H1 (cell line): Measurements from ENCODE around the gene CLDND1. TPM values are rescaled to one million over a fixed set of nuclear protein-coding genes. Genes with fewer than 3 reads are reported as not detected.

Experiments
- CTCF ChIA-PET: fragments of 300-600 bp; sonication (Branson Sonifier 250); formaldehyde crosslinking; loops from one replicate; lab custom pipeline; 2021; ENCODE audit not compliant: partially characterized antibody; lab: Charles Lee
- POLR2A ChIA-PET: fragments of 300-600 bp; sonication (Branson Sonifier 250); formaldehyde crosslinking; loops from one replicate; lab custom pipeline; 2021; ENCODE audit warnings: inconsistent platforms; ENCODE audit not compliant: partially characterized antibody; lab: Charles Lee
- DNase-seq, 2 experiments: peaks; one replicate each; pipeline versions ENCODE4 v3.0.0 to v3.0.0-alpha.2; 2010 to 2022; ENCODE audit warnings: low spot score in 2 of 2, low read depth in 1 of 2, mixed read lengths in 1 of 2
- FAIRE-seq: peaks from 2 replicates; lab custom pipeline; 2011; peaks lifted over from hg19 to GRCh38; lab: Jason Lieb, UNC
- H2AFZ ChIP-seq: 2 replicates; pipeline ENCODE4 v1.8.1; 2012; ENCODE audit warnings: low read length, inconsistent platforms
- H2AK5ac ChIP-seq: 2 replicates; pipeline ENCODE4 v1.6.1; 2013; ENCODE audit warnings: low read depth, low read length
- H2BK120ac ChIP-seq: replicated peaks from 2 replicates; pipeline ENCODE3; 2013; ENCODE audit warnings: low read depth, low read length, inconsistent platforms
- H2BK12ac ChIP-seq: 2 replicates; pipeline ENCODE4 v1.6.1; 2013; ENCODE audit warnings: low read depth, low read length
- H2BK15ac ChIP-seq: 2 replicates; pipeline ENCODE4 v1.6.1; 2013; ENCODE audit warnings: low read length
- H2BK20ac ChIP-seq: 2 replicates; pipeline ENCODE4 v1.6.1; 2013; ENCODE audit warnings: low read length
- H2BK5ac ChIP-seq: 2 replicates; pipeline ENCODE4 v1.6.1; 2013; ENCODE audit warnings: low read depth, low read length
- H3K14ac ChIP-seq: 2 replicates; pipeline ENCODE4 v1.6.1; 2013; ENCODE audit warnings: inconsistent platforms; ENCODE audit not compliant: insufficient read length
- H3K18ac ChIP-seq: 2 replicates; pipeline ENCODE4 v1.6.1; 2013; ENCODE audit warnings: low read length; ENCODE audit errors: extremely low read depth
- H3K23ac ChIP-seq: 2 replicates; pipeline ENCODE4 v1.6.1; 2013; ENCODE audit warnings: inconsistent platforms; ENCODE audit not compliant: insufficient read length
- H3K23me2 ChIP-seq: 2 replicates; pipeline ENCODE4 v1.6.1; 2013; ENCODE audit warnings: low read depth, low read length
- H3K27ac ChIP-seq: 2 replicates; pipeline ENCODE4 v1.6.1; 2011; ENCODE audit warnings: low read depth, low read length, inconsistent platforms
- H3K27me3 ChIP-seq, 4 experiments: replicated peaks in 1 of 4; 1 replicate in 1 of 4; 2 replicates in 3 of 4; pipeline versions ENCODE4 v1.6.1 to v1.8.1; 2011 to 2013; ENCODE audit warnings: low read length in 3 of 4, mild to moderate bottlenecking in 3 of 4, inconsistent platforms in 2 of 4, mixed read lengths in 2 of 4, moderate library complexity in 1 of 4; ENCODE audit not compliant: control insufficient read depth in 3 of 4, insufficient read depth in 3 of 4; ENCODE audit errors: extremely low read depth in 1 of 4
- H3K36me3 ChIP-seq, 4 experiments: 2 replicates each; pipeline versions ENCODE4 v1.6.1 to v1.8.1; 2011 to 2013; ENCODE audit warnings: mild to moderate bottlenecking in 4 of 4, low read length in 3 of 4, moderate library complexity in 2 of 4, control low read depth in 1 of 4, inconsistent platforms in 1 of 4; ENCODE audit not compliant: insufficient read depth in 4 of 4, control insufficient read depth in 2 of 4
- H3K4ac ChIP-seq: replicated peaks from 2 replicates; pipeline ENCODE3; 2013; ENCODE audit warnings: low read length, low read depth, mixed read lengths, inconsistent platforms; ENCODE audit not compliant: insufficient read length
- H3K4me1 ChIP-seq, 4 experiments: replicated peaks in 1 of 4; 1 replicate in 1 of 4; 2 replicates in 3 of 4; pipeline versions ENCODE4 v1.6.1 to v1.8.1; 2011 to 2013; ENCODE audit warnings: low read length in 3 of 4, inconsistent platforms in 2 of 4, mixed read lengths in 1 of 4; ENCODE audit not compliant: insufficient read depth in 4 of 4, control insufficient read depth in 3 of 4
- H3K4me2 ChIP-seq, 2 experiments: 2 replicates each; pipeline versions ENCODE4 v1.6.1 to v1.8.1; 2011 to 2013; ENCODE audit warnings: low read depth in 2 of 2, low read length in 2 of 2, control low read depth in 1 of 2, inconsistent platforms in 1 of 2, mild to moderate bottlenecking in 1 of 2; ENCODE audit not compliant: insufficient read depth in 1 of 2
- H3K4me3 ChIP-seq, 4 experiments: fragments of 200-600, 300-600 bp in 1 of 4; sonication (generic), shearing (Covaris generic), sonication (Bioruptor Twin) in 1 of 4; 2 replicates each; pipeline versions ENCODE4 v1.5.1 to v1.8.1; 2011 to 2016; ENCODE audit warnings: low read length in 4 of 4, low read depth in 3 of 4, control low read depth in 2 of 4, inconsistent platforms in 2 of 4, mild to moderate bottlenecking in 2 of 4, mixed read lengths in 1 of 4, moderate library complexity in 1 of 4; ENCODE audit not compliant: insufficient read depth in 2 of 4; ENCODE audit errors: extremely low read depth in 1 of 4
- H3K56ac ChIP-seq: replicated peaks from 2 replicates; pipeline ENCODE3; 2013; ENCODE audit warnings: low read depth, mild to moderate bottlenecking, mixed read lengths, low read length, inconsistent platforms; ENCODE audit not compliant: insufficient read length
- H3K79me1 ChIP-seq: 2 replicates; pipeline ENCODE4 v1.6.1; 2013; ENCODE audit warnings: low read depth, low read length, control low read depth
- H3K79me2 ChIP-seq, 2 experiments: 2 replicates each; pipeline versions ENCODE4 v1.6.1 to v1.8.1; 2012 to 2013; ENCODE audit warnings: low read length in 2 of 2, mild to moderate bottlenecking in 2 of 2, inconsistent platforms in 1 of 2; ENCODE audit not compliant: insufficient read depth in 2 of 2, control insufficient read depth in 1 of 2
- H3K9ac ChIP-seq, 4 experiments: replicated peaks in 1 of 4; 1 replicate in 1 of 4; 2 replicates in 3 of 4; pipeline versions ENCODE4 v1.6.1 to v1.8.1; 2011 to 2013; ENCODE audit warnings: low read depth in 3 of 4, low read length in 3 of 4, control low read depth in 2 of 4, mild to moderate bottlenecking in 2 of 4, moderate library complexity in 2 of 4, inconsistent platforms in 1 of 4; ENCODE audit errors: extremely low read depth in 1 of 4
- H3K9me3 ChIP-seq, 2 experiments: 2 replicates each; pipeline versions ENCODE4 v1.6.1 to v1.8.1; 2012 to 2013; ENCODE audit warnings: mild to moderate bottlenecking in 2 of 2, moderate library complexity in 2 of 2, control low read depth in 1 of 2, inconsistent platforms in 1 of 2, low read depth in 1 of 2, low read length in 1 of 2, mixed read lengths in 1 of 2; ENCODE audit not compliant: insufficient read depth in 2 of 2
- H4K20me1 ChIP-seq, 2 experiments: replicated peaks in 1 of 2; 2 replicates each; pipeline versions ENCODE3 to v1.8.1; 2011 to 2013; ENCODE audit warnings: inconsistent platforms in 2 of 2, low read length in 2 of 2, mild to moderate bottlenecking in 1 of 2; ENCODE audit not compliant: insufficient read depth in 2 of 2, control insufficient read depth in 1 of 2
- H4K5ac ChIP-seq: 2 replicates; pipeline ENCODE4 v1.6.1; 2013; ENCODE audit warnings: low read length, low read depth, mixed read lengths, inconsistent platforms; ENCODE audit not compliant: insufficient read length
- H4K8ac ChIP-seq: 2 replicates; pipeline ENCODE4 v1.8.0; 2013; ENCODE audit warnings: mild to moderate bottlenecking, moderate library complexity, low read length, inconsistent platforms; ENCODE audit not compliant: insufficient read depth; ENCODE audit errors: extremely low read depth
- H4K91ac ChIP-seq: replicated peaks from 2 replicates; pipeline ENCODE3; 2013; ENCODE audit warnings: low read length, mixed read lengths, inconsistent platforms; ENCODE audit not compliant: insufficient read length
- CEBPB ChIP-seq: IDR thresholded peaks from 2 replicates; pipeline ENCODE4 v1.6.1; 2012; ENCODE audit warnings: low read depth, low read length
- EGR1 ChIP-seq: IDR thresholded peaks from 2 replicates; pipeline ENCODE4 v1.6.1; 2011; ENCODE audit warnings: low read depth, low read length, borderline replicate concordance
- GTF2F1 ChIP-seq: IDR thresholded peaks from 2 replicates; pipeline ENCODE4 v1.6.1; 2012; ENCODE audit warnings: low read depth, low read length, improper control_type of control experiment, borderline replicate concordance
- NANOG ChIP-seq: IDR thresholded peaks from 2 replicates; pipeline ENCODE4 v1.6.1; 2011; ENCODE audit warnings: low read length, low read depth, mild to moderate bottlenecking, inconsistent platforms; ENCODE audit not compliant: insufficient read depth, poor library complexity, severe bottlenecking
- NRF1 ChIP-seq: IDR thresholded peaks from 2 replicates; pipeline ENCODE4 v1.6.1; 2011; ENCODE audit warnings: mild to moderate bottlenecking, low read depth, low read length, improper control_type of control experiment
- PHF8 ChIP-seq: fragments of 200-600 bp; sonication (generic); conservative IDR thresholded peaks from 2 replicates; pipeline ENCODE4 v1.7.1; 2012; ENCODE audit warnings: low read depth, mild to moderate bottlenecking, inconsistent platforms, low read length, moderate library complexity
- POU5F1 ChIP-seq: IDR thresholded peaks from 2 replicates; pipeline ENCODE4 v1.6.1; 2011; ENCODE audit warnings: low read depth, mild to moderate bottlenecking, low read length, moderate library complexity
- SIRT6 ChIP-seq: IDR thresholded peaks from one replicate; pipeline ENCODE4 v1.7.1; 2012; ENCODE audit warnings: low read length, inconsistent platforms
- YY1 ChIP-seq: IDR thresholded peaks from 2 replicates; pipeline ENCODE4 v1.6.1; 2011; ENCODE audit warnings: low read depth, mild to moderate bottlenecking, low read length
- WGBS, 2 experiments: shearing (Covaris generic) in 1 of 2; methylation state at CpG; one replicate each; pipeline versions ENCODE4 v1.1.6 to v1.1.7; 2013 to 2015; ENCODE audit warnings: low lambda C conversion rate in 2 of 2, mixed read lengths in 2 of 2, inconsistent platforms in 1 of 2, low coverage in 1 of 2, missing lambda C conversion rate in 1 of 2; ENCODE audit not compliant: insufficient replicate concordance in 2 of 2, insufficient coverage in 1 of 2, insufficient read length in 1 of 2; ENCODE audit errors: extremely low coverage in 1 of 2, missing lambda C conversion rate in 1 of 2; 5-methylcytosine and 5-hydroxymethylcytosine counted together
- polyA plus RNA-seq, 7 experiments: library from polyadenylated mRNA; depleted of rRNA in 3 of 7; stranded (reverse) in 5 of 7; unstranded in 2 of 7; fragments of >200 nt in 5 of 7; fragments of 200-250 nt in 2 of 7; gene quantifications; 1 replicate in 5 of 7; 2 replicates in 1 of 7; 4 replicates in 1 of 7; pipeline versions ENCODE4 v1.2.1 to v1.2.3, GENCODE V29; 2011 to 2013; ENCODE audit warnings: missing spikeins in 2 of 7, mixed read lengths in 2 of 7
- total RNA-seq: library from RNA; stranded (reverse); fragmentation: NEBNext Ultra II Directional; extraction: Animal tissue kit (Norgen Biotek cat#: 25700); gene quantifications from 2 replicates; pipeline ENCODE4 v1.2.1, GENCODE V29; 2021
- TF ChIP-seq, protein P1 (sequence below), 3 experiments: IDR thresholded peaks; 1 replicate in 2 of 3; 2 replicates in 1 of 3; pipeline versions ENCODE4 v1.5.1 to v1.6.1; 2011; ENCODE audit warnings: low read length in 3 of 3, mild to moderate bottlenecking in 3 of 3, inconsistent platforms in 2 of 3, low read depth in 1 of 3, moderate library complexity in 1 of 3; ENCODE audit not compliant: insufficient read depth in 1 of 3; ENCODE audit errors: control extremely low read depth in 1 of 3
- TF ChIP-seq, protein P2 (sequence below): IDR thresholded peaks from 2 replicates; pipeline ENCODE4 v1.6.1; 2011; ENCODE audit warnings: low read length, improper control_type of control experiment

Gene CLDND1
- total and polyA plus RNA-seq, 2 of the 8 experiments (the other 6 are each of a cell fraction or from before 2014, with no cell fraction given) = 68.2 to 152 TPM

DNA sequence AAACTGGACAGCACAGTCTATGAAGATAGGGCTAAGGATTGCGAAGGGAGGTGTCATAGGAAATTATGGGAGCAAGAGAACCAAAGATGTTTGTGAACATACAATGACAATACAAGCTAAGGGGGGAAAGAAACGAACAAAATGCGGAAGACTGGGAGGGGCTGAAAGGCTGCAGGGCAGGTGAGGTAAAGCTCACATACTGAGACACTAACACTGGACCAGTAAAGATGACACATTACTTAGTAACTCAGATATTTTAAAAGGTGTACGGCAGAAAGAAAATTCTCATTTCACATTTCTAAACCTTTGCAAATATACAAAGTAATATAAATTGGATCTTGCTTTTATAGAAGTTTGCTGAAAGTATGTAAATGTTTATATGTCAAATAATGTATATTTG lies 10.1 kb downstream of the CLDND1 start:
- DNase-seq = no peak
- H3K4me1 ChIP-seq = no peaks in the 10 kb centered on the region
- H2BK120ac ChIP-seq = no peak overlapping the region
- ChIA-PET POLR2A (interaction anchor here (1.6 kb wide), 1 partner anchor 9 kb away, joined by 5 read pairs; the partner anchor contains the start of gene CLDND1), CTCF (interaction anchor here (1.9 kb wide), 1 partner anchor 12 kb away, joined by 5 read pairs; no protein-coding TSS in a partner anchor)
- H4K5ac ChIP-seq = no peak overlapping the region
- H3K23me2 ChIP-seq = no peaks in the 10 kb centered on the region
- no peak overlapping the region for H3K4me2 ChIP-seq
- H2BK12ac ChIP-seq = no peak overlapping the region
- H3K79me1 ChIP-seq = no peaks in the 10 kb centered on the region
- no peak overlapping the region for H3K23ac ChIP-seq
- no peak overlapping the region for H3K56ac ChIP-seq
- H3K27me3 ChIP-seq = no peaks in the 10 kb centered on the region
- H2BK5ac ChIP-seq = no peak overlapping the region
- H2BK20ac ChIP-seq = no peak overlapping the region
- H3K36me3 ChIP-seq = peaks cover 0 to 15% (median 6%) of the 10 kb centered on the region in 4 experiments; a peak in 5 of 8 replicates
- no peak overlapping the region for H2BK15ac ChIP-seq
- H4K20me1 ChIP-seq = no peaks in the 10 kb centered on the region
- no peak overlapping the region for H3K14ac ChIP-seq
- H4K91ac ChIP-seq = no peak overlapping the region
- no peaks in the 10 kb centered on the region for H3K79me2 ChIP-seq
- H3K9ac ChIP-seq = no peak overlapping the region
- H2AK5ac ChIP-seq = no peak overlapping the region
- FAIRE-seq = no peak
- no peak overlapping the region for H3K18ac ChIP-seq
- WGBS, 2 experiments = 92% methylated on average over 4 of the region's 4 CpGs; no CpG with 5 or more reads in 1 of the 2 experiments
- H2AFZ ChIP-seq = no peak overlapping the region
- H3K4me3 ChIP-seq = no peak overlapping the region
- H3K27ac ChIP-seq = no peak overlapping the region
- H3K9me3 ChIP-seq = no peaks in the 10 kb centered on the region
- H4K8ac ChIP-seq = no peak overlapping the region
- no peak overlapping the region for H3K4ac ChIP-seq
- TF ChIP-seq NANOG = no peak
- TF ChIP-seq POU5F1 = no peak
- no peak for TF ChIP-seq PHF8
- TF ChIP-seq, protein P1, sequence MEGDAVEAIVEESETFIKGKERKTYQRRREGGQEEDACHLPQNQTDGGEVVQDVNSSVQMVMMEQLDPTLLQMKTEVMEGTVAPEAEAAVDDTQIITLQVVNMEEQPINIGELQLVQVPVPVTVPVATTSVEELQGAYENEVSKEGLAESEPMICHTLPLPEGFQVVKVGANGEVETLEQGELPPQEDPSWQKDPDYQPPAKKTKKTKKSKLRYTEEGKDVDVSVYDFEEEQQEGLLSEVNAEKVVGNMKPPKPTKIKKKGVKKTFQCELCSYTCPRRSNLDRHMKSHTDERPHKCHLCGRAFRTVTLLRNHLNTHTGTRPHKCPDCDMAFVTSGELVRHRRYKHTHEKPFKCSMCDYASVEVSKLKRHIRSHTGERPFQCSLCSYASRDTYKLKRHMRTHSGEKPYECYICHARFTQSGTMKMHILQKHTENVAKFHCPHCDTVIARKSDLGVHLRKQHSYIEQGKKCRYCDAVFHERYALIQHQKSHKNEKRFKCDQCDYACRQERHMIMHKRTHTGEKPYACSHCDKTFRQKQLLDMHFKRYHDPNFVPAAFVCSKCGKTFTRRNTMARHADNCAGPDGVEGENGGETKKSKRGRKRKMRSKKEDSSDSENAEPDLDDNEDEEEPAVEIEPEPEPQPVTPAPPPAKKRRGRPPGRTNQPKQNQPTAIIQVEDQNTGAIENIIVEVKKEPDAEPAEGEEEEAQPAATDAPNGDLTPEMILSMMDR (IDR thresholded peaks at IDR 0.05; ENCODE audit: control extremely low read depth in 1 of 3, insufficient read depth in 1 of 3, low read depth in 1 of 3, low read length in 3 of 3) = no peak
- no peak for TF ChIP-seq NRF1
- TF ChIP-seq, protein P2, sequence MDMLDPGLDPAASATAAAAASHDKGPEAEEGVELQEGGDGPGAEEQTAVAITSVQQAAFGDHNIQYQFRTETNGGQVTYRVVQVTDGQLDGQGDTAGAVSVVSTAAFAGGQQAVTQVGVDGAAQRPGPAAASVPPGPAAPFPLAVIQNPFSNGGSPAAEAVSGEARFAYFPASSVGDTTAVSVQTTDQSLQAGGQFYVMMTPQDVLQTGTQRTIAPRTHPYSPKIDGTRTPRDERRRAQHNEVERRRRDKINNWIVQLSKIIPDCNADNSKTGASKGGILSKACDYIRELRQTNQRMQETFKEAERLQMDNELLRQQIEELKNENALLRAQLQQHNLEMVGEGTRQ = no peak
- TF ChIP-seq CEBPB = no peak
- no peak for TF ChIP-seq SIRT6
- no peak for TF ChIP-seq GTF2F1
- TF ChIP-seq EGR1 = no peak
- TF ChIP-seq YY1 = no peak
